Epidermal melanocyte (primary cell): ENCODE measurements around the gene ING3.

Experiments used
- DNase-seq: peaks from one replicate; pipeline ENCODE4 v3.0.0; 2011; ENCODE audit warnings: low spot score; ENCODE audit not compliant: insufficient read length

ING3 gene, protein sequence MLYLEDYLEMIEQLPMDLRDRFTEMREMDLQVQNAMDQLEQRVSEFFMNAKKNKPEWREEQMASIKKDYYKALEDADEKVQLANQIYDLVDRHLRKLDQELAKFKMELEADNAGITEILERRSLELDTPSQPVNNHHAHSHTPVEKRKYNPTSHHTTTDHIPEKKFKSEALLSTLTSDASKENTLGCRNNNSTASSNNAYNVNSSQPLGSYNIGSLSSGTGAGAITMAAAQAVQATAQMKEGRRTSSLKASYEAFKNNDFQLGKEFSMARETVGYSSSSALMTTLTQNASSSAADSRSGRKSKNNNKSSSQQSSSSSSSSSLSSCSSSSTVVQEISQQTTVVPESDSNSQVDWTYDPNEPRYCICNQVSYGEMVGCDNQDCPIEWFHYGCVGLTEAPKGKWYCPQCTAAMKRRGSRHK

DNA sequence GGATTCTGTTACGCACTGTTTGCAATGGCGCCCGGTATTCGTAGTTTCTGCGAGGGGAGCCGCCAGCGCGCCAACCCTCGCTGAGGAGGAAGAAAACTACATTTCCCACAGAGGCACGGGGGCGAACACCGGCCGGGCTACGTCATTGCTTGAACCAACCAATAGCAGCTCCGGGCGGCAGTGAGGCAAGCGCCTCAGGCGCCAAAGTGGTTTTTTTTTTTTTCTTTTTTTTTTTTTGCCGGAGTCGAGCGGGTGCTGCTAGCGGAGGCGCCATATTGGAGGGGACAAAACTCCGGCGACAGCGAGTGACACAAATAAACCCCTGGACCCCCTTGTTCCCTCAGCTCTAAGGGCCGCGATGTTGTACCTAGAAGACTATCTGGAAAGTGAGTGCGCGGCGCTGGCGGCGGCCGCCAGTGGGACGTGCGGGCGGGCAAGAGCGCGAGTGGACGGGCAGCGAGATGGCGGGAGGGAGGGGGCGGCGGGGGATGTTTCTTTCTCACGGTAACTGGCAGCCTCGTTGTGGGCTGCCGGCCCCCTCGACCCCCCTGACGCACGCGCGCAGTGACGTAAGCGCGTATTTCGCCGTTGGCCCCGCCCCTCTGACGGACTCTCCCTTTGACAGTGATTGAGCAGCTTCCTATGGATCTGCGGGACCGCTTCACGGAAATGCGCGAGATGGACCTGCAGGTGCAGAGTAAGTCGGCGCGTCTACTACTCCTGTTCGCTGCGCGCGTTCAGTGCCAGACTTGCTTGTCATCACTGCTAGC, at the start of gene ING3:
TSS of gene ING3 (plus strand) at position 239 of the 770 bp plus-strand sequence. CDS start at position 359, 120 bp downstream.
- peak; percentile 67 for DNase-seq

DNA sequence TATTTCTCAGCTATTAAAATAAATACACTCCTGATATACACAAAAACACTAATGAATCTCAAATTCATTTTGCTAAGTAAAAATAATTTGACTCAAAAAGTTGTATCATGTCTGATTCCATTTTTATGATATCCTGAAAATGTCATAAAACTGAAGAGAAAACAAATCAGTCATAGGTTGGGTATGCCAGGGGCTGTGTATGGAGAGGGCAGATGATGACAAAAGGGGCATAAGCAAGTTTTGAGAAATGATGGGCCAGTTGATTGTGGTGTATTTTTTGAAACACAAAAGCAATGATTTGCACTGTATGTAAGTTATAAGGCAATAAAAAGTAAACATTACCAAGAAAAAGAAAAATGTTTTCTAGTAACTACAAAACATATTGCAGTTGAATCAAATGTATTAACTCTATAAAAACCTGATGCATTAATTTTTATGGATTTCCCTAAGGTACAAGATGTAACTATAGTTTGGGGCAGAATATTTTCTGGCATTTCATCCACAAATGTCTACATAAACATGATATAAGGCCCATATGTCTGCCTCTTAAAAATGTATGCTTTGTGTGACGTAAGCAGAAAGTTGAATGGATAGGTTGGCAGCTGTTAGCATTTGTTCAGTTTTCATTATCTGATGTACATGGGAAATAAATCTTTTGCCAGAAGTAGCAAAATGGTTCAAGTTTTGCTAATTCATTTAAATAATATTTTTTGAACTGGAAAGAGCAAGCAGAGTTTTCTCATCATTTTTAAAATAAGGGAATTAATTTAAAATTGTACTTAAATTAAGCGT, 35.1 kb upstream of the ING3 start:
- DNase-seq = no peak

DNA sequence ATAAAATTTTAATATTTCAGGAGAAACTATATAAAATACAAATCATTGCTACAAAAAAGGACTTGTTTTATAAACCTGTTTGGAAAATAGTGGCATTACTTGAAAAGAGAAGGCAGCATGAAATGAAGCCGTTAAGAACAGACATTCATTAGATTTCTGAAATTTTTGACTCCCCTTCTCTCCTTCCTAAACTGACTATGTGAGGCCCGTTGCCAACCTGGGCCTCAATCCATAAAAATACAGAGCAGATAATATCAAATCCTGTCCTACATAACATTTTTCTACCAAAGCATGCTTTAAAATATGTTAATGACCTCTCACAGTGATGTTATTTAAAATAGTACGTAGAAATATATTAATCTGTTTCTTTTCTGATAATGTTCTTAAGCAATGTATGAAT, 34.5 kb upstream of the ING3 start:
- no peak for DNase-seq

DNA sequence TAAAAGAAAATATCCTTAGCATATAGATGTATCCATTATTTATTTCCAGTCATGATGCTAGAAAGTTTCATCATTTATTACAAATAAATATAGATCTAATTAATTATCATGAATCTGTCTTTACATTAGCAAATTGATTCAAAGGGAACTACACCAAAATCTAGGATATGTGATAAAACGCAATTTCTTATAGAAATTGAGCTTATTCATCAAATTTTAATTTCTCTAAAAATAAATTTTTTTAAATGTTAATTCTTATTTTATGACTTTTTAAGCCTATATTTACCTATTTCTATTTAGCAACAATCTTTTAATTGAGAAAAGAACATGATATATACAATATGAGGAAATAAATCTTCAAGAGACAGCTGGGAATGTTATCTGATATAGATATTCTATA, 34.0 kb upstream of the ING3 start:
- no peak for DNase-seq

DNA sequence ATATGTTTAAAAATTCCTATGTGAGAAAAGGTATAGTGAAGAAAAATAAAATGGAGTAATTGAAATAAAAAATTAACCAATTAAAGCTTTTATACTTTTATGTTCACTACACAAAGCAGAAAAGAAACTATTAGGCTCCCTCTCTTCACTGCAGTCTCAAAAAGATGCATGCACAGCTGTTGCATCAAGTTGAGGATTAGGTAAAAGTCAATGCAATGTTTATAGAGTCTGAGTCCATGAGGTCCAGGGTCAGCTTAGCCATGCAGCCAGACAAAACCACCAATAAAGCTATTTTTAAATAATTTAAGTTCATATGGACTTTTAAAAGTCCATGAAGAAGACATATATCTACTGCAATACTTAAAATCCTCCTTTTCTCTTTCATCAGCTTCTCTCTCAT, 31.1 kb upstream of the ING3 start:
- DNase-seq = no peak

DNA sequence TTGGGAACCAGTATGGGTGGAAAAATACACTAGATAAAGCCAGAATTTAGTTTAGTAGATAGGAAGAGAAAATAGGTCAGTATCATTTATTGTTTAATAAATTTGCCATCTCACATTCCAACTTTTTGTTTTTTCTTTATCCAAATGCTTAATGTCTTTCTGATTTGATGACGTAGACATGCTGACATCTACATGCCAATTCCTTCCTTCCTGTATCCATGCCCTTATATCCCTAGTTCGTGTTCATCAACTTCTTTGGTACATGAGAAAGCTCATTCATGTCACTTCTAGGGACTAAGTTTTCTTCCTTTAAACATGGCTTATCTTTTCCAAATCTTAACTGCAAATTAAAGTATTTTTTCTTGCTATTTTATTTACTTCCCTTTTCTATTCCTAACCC, 30.5 kb upstream of the ING3 start:
- no peak for DNase-seq

DNA sequence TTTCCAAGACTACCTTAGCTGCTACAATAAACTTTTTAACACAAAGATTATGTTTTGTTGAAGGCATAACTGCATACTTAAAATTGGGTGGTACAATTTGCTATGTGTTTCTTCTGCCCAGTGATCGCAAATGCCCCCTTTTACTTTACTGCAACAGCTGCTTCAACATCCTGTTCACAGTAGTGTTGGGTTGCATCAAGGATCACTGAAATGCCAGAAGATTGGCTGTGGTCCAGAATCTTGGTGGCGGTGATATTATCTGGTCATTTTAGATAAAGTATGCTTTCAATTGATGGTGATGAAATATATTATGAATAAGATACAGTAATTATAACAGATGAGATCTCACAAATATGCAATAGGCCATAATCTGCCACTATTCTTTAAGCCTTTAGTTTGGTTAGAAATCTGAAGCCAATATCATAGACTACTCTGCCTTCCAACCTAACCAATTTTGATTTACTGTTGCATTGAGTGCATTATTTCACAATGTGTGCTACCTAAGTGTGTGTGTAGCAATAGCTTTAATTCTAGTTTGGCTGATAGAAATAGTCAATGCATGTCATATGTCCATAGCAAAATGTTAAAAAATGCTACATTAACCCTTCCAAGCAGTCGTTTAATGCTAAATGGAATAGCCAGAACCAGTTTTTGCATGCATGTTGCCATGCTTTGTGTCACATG, 29.8 kb upstream of the ING3 start:
- no peak for DNase-seq

DNA sequence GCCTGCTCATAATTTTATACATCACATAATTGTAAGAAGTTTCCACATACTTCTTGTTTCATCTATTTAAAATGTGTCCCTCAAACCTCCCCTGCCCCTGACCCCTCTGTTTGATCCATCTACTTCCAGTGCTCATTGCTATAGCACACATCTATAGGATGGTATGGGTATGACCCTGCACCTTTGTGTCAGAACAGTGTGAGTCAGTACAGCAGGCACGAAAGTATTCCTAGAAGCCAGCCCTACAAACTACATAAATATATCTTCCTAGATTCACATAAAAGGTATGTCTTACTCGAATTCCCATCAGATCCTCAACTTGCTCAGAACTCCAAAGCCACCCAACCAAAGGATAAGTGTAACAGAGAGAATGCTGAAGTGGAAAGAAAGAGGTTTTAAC, 25.7 kb upstream of the ING3 start:
- no peak for DNase-seq

DNA sequence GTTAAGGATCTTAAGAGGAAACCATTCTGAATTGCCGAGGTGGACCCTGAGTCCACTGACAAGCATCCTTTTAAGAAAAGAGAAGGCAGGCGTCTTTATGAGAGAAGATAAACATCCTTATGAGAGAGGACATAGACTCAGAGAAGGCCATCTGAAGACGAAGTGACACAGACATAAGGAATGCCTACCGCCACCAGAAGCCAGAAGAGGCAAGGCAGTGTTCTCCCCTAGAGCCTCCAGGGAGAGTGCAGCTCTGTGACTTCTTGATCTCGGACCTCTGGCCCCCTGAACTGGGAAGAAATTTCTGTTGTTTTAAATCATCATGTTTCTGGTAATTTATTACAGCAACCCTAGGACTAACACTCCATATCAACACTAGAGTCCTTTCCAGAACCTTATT, 25.2 kb upstream of the ING3 start:
- DNase-seq = no peak

DNA sequence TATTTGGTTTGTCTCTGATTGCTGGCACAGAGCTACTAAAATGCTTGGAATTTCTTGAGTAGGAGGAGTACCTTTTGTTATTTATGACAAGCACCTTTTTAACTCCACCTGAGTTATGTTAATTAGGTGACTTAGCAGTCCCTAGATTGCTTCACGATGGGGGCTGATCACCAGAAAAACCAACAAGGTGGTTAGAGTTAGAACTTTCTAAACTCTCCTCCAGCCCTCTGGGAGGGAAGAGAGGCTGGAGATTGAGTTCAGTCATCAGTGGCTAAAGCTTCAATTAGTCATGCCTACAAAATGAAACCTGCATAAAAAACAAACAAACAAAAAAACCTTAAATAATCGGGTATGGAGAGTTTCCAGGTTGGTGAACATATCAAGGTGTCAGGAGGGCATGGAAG, 23.6 kb upstream of the ING3 start:
- DNase-seq = no peak

DNA sequence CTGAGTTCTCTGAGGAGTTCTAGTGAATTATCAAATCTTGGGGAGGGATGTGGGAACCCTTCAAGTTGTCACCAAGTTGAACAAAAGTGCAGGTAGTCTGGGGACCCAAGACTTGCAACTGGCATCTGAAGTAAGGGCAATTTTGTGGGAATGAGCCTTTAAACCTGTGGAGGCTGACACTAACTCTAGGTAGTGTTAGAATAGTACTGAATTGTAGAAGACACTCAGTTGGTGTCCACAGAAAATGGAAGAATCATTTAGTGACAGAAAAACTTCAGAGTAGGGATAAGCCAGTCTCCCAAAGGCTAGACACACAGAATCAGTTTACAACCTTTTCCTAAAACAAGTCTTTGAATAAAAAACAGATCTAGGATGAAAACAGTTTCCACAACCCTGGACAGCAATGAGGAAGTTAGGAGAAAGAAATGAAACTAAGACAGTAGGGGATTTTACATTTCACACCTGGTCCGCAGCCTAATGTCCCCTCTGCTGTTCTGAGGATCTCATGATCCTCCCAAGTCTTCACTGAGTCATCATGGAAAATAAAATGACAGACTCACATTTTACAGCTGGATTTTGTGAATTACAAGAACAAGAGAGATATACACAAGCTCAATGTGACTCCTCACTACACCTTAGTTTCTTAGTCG, 23.0 kb upstream of the ING3 start:
- DNase-seq = no peak

DNA sequence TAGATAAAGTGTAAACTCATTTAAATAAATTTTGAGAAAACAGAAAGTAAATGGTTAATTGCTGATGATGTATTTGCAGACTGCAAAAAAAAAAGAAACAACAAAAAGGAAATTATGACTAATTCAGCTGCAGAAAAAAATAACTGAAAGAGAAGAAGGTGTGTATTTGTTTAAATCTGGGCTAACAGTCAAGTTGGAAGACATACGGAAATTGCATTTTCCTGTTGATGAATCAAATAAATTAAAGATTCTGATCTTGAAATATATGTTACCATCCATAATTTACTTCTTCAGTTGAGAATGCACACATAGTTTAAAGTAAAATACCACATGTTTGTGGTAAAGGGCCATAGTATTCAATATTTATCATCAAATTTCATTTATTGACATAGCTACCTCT, 19.3 kb upstream of the ING3 start:
- DNase-seq = no peak

DNA sequence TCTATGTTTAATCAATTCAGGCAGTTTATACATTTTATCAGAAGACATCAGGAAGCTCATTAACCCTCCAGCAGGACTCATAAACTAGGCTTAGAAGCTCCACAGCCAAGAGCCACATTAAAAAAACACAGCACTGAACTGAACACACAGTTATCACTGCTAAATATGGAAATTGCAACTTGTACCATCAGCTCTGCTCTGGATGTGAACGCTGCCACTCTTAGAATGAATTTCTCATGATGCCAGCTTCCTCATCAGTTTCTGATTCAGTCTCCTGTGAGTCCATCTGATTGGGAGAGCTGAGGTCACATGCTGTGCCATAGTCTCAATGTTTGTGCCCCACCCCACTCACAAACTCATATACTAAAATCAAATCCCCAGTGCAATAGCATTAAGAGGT, 17.1 kb upstream of the ING3 start:
- no peak for DNase-seq

DNA sequence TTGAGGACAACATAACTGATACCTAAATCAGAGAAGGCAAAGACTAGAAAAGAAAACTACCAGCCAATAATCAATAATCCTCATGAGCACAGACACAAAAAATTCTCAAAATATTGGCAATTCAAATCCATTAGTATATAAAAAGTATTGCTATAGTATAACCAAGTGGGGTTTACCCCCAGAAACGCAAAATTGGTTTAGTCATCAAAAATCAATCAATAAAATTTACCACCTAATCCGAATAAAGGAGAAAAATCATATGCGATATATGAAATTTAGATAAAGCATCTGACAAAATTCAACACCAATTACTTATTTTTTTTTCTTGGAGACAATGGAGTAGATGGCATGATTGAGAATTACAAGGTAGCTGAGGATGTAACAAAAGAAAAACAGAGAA, 11.2 kb upstream of the ING3 start:
- no peak for DNase-seq

DNA sequence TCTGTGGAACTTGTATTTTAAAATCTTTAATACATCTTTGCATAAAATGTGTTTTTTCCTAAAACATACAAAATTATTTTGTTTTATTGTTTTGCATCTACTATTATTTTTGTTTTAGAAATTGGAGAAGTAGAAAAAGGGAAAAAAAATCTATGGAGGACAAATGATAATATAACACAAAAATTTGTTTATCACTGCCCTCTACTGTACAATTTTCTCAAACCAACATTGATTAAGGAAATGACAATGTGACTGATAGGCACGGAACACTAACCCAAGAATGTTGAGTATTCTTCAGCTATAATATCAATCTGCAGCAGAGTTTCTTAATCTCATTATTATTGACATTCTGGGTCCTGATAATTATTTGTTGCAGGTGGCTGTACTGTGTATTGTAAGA, 9.5 kb upstream of the ING3 start:
- no peak for DNase-seq

DNA sequence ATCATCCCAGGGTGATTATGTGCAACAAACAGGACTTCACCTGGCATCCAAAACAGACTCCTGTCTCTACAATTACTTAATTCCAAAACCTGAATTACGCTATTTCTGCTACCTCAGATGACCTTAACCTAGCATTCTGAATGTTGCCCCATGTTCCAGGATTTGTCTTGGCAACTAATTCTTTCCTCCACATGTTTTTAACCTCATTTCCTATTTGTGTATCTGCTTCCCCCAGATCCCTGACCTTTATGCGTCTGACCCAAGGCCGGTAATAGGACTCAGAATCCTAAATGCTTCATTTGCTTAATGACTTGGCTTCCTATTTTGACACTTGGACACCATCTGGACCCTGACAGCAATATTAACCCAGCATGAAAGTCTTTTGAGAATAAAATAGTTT, 8.7 kb upstream of the ING3 start:
- DNase-seq = no peak

DNA sequence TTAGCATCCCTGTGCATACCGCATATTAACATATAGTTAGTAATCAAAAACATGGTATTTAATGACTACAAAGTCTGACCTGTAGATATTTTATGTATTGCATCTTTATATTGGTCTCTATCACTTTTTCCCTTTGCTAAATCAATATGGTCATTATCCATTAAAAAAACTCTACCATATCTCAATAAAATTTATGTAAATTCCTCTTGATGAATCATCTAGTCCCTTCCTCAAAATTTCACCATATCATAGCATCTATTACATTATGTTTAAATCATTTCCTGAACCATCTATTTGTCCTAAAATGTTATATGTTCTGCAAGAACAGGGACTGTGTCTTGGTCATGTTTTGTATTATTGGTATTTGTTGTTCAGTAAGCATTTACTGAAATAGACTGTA, 7.7 kb upstream of the ING3 start:
- no peak for DNase-seq

DNA sequence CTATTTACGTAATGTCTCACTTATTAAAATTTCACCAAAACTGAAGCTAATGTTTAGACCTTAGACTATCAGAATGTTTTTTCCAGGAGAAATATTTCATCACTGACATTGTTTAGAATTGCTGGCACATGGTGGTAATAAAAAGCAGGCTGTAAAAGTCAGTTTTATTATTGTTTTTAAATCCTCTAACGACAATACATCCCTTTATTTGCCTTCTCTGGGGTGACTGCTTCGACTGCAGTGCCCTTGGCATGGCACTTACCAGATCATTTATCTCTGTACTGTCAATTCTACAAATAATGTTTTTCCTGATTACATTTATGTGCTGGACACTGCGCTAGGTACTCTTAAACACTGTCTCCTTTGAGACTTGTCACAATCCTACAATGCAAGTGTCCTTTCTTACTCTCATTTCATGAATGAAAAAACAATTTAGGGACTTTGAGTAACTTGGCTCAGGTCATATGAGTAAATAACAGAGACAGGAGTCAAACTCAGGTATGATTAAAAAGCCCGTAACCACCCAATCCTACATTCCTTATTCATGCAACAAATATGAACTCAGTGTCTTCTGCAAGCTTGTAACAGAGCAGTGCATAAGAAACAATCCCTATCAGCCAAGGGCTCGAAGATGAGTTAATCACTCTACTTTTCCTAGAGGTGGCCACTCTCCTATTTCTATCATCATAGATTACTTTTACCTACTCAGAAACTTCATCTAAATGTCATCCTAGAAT, 5.6 kb upstream of the ING3 start:
- DNase-seq = no peak

DNA sequence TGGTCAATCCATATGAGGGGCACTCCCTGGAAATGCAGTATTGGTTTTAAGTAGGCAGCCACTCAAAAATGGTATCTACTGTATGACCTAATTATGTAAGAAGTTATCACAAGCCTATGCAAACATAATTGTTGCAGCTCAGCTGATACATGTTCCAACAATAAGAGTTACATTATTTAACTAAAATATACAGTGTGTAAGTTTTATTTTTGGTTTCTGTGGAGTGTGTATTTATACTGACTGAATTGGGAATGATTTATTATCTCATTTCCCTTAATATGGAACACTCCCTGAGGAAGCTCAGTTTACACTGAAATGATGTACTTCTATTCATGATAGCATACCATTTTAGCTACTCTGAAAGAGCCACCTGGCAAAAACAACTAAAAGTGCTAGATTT, 2.6 kb upstream of the ING3 start:
- DNase-seq = no peak

DNA sequence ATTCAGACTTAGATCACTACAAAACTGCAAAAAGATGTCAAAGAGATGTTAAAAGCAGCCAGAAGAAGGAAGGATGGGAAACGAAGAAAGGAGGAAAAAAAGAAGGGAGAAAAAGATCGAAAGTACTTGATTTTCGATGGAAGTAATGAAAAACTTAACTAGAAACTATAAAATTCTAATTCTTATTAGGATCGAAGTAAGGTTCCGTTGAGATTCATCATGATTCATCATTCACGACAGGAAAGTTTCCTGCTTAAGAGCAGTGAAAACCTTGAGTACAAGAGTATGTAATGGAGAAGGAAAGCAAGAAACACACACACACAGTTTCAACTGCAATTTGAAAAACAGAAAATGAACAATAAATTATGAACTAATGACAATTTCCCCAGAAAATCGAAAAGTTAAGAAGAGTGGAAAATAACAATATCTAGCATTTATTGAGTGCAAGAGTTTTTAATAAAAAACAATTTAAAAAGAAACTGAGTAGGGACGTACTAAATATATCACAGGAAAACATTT, 1.1 kb upstream of the ING3 start:
- DNase-seq = no peak
